Spleen (tissue), 11 donors: Measurements from ENCODE around the gene PHLDA2. TPM values are rescaled to one million over a fixed set of nuclear protein-coding genes. Genes with fewer than 3 reads are reported as not detected.

ENCODE experiments used
- DNase-seq: peaks from one replicate; pipeline ENCODE4 v3.0.0-alpha.2; 2020
- H3K27ac ChIP-seq, 8 donors: fragments of 200-600 bp; sonication (generic) in 7 of 8; 1 replicate in 4 of 8; 2 replicates in 4 of 8; pipeline versions ENCODE4 v1.5.0 to v1.8.0; 2016 to 2021; ENCODE audit warnings: inconsistent platforms in 4 of 8, mild to moderate bottlenecking in 4 of 8, moderate library complexity in 1 of 8
- H3K27me3 ChIP-seq, 7 donors: fragments of 200-600 bp; sonication (generic) in 6 of 7; replicated peaks in 1 of 7; 1 replicate in 4 of 7; 2 replicates in 3 of 7; pipeline versions ENCODE4 v1.5.0 to v1.8.0; 2016 to 2021; ENCODE audit warnings: inconsistent platforms in 3 of 7, mild to moderate bottlenecking in 1 of 7
- H3K36me3 ChIP-seq, 6 donors: fragments of 200-600 bp; sonication (generic) in 5 of 6; 1 replicate in 4 of 6; 2 replicates in 2 of 6; pipeline versions ENCODE4 v1.5.0 to v1.8.0; 2016 to 2021; ENCODE audit warnings: inconsistent platforms in 2 of 6
- H3K4me1 ChIP-seq, 6 donors: fragments of 200-600 bp; sonication (generic) in 5 of 6; 1 replicate in 3 of 6; 2 replicates in 3 of 6; pipeline versions ENCODE4 v1.5.0 to v1.8.0; 2016 to 2021; ENCODE audit warnings: inconsistent platforms in 3 of 6
- H3K4me3 ChIP-seq, 8 donors: fragments of 200-600 bp; sonication (generic) in 7 of 8; 1 replicate in 4 of 8; 2 replicates in 4 of 8; pipeline versions ENCODE4 v1.5.0 to v1.8.0; 2016 to 2021; ENCODE audit warnings: inconsistent platforms in 4 of 8, mild to moderate bottlenecking in 4 of 8, moderate library complexity in 2 of 8
- H3K9me3 ChIP-seq, 8 donors: fragments of 200-600 bp; sonication (generic) in 7 of 8; 1 replicate in 4 of 8; 2 replicates in 4 of 8; pipeline versions ENCODE4 v1.5.0 to v1.8.0; 2016 to 2021; ENCODE audit warnings: inconsistent platforms in 4 of 8
- POLR2A ChIP-seq, 3 donors: fragments of 450-650 bp; IDR thresholded peaks; one replicate each; pipeline ENCODE4 v1.5.1; 2017; ENCODE audit warnings: antibody characterized with exemption in 3 of 3, mild to moderate bottlenecking in 1 of 3
- POLR2AphosphoS5 ChIP-seq, 3 donors: sonication (generic); formaldehyde crosslinking; IDR thresholded peaks; one replicate each; pipeline ENCODE4 v1.5.1; 2017; ENCODE audit warnings: antibody characterized with exemption in 3 of 3
- WGBS, 5 donors: extraction: QIAGEN DNeasy Blood & Tissue Kit in 3 of 5; methylation state at CpG; one replicate each; pipeline versions ENCODE4 v1.1.5 to v1.1.7; 2013 to 2018; 5-methylcytosine and 5-hydroxymethylcytosine counted together
- intact Hi-C: fragments of 100-400 bp; cut with DNase I; formaldehyde crosslinking; loops from one replicate; pipeline ENCODE4 v1.15.0; 2023; ENCODE audit warnings: low total_unique reads
- polyA plus RNA-seq, 3 donors: library from polyadenylated mRNA; stranded (reverse); fragments of 200-250 nt; gene quantifications; one replicate each; pipeline ENCODE4 v1.2.1, GENCODE V29; 2013
- total RNA-seq, 7 donors: library from RNA; depleted of rRNA in 3 of 7; stranded (reverse); fragments of >200 nt in 3 of 7; fragmentation: NEBNext Ultra II Directional in 4 of 7; extraction: Animal tissue kit (Norgen Biotek cat#: 25700) in 4 of 7; gene quantifications; one replicate each; pipeline versions ENCODE4 v1.1.0 to v1.2.1, GENCODE V29; 2016 to 2021
- TF ChIP-seq, protein P1 (sequence below), 11 experiments: fragments of 200-600 bp in 7 of 11; fragments of 450-650 bp in 4 of 11; sonication (generic) in 4 of 11; IDR thresholded peaks in 8 of 11; conservative IDR thresholded peaks in 3 of 11; 1 replicate in 7 of 11; 2 replicates in 4 of 11; pipeline versions ENCODE4 v1.4.0 to v1.8.0; 2016 to 2021; ENCODE audit warnings: antibody characterized with exemption in 11 of 11, inconsistent platforms in 4 of 11, mild to moderate bottlenecking in 1 of 11
- donor health status: healthy with polysubstance abuse.
- donor health status: DM: no; HTN: no; CAD: no; lungs with moderate emphysema.
- donor health status: DM: no; HTN: no; CAD: no.
- donor health status: Bipolar disorder and iron deficiency.
- donor health status: healthy.
- donor health status: DM: no; HTN: no; CAD: no.
- donor health status: DM: yes; HTN: yes; CAD: no.

PHLDA2 gene
- total and polyA plus RNA-seq, 10 donors = 1.4 to 3.5 (median 1.7) TPM; not detected in 1

DNA sequence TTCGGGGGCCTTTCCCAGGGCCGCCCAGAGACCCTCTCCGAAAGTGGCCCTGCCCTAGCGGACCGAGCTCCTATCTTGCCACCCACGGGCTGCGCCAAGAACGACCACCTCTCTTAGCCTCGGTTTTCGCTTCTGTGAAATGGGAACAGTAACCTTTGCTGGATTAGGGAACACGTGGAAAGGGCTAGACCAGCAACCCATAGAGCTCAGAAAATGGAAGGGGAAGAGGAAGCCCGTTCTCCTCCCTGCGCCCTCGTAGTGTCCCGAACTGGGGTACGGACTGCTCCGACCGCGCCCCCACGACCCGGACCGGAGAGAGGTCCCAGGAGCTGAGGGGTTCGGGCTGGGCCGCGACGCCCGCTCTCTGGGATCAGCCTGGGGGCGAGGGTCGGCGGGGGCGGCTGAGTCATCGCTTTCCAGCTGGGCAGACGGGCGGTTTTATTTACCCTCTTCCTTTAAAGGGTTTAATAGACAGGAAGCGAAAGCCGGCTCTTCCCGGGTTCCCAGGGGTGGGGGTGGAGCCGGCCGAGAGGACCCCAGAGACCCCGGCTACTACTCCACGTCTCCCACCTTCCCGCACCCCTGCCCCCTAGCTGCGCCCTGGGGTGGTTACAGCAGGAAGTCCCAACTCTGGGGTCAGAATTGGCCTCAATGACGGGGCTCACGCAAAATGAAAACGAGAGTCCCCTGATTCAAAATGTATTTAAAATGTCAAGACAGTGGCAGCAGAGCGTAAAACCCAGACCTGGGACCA is 907 bp upstream of the PHLDA2 start:
- peak overlapping the region in 4 of 8 donors; percentile 31 to 75 (median 66) for H3K27ac ChIP-seq
- H3K4me1 ChIP-seq = peaks cover 21 to 54% (median 39%) of the 10 kb centered on the region in 6 donors
- 5 to 8% (median 7%) methylated on average over 23 to 47 of the region's 47 CpGs for WGBS, 5 donors
- no peaks in the 10 kb centered on the region for H3K36me3 ChIP-seq
- peak; percentile 82 for DNase-seq
- H3K9me3 ChIP-seq = no peaks in the 10 kb centered on the region
- H3K4me3 ChIP-seq = peak overlapping the region; percentile 38 to 80 (median 54)
- intact Hi-C loops = no loop called here
- TF ChIP-seq POLR2A (IDR thresholded peaks at IDR 0.05) (no peak), POLR2AphosphoS5 (IDR thresholded peaks at IDR 0.05) (peak in 1 of 3 donors; percentile 34)
- TF ChIP-seq, protein P1, sequence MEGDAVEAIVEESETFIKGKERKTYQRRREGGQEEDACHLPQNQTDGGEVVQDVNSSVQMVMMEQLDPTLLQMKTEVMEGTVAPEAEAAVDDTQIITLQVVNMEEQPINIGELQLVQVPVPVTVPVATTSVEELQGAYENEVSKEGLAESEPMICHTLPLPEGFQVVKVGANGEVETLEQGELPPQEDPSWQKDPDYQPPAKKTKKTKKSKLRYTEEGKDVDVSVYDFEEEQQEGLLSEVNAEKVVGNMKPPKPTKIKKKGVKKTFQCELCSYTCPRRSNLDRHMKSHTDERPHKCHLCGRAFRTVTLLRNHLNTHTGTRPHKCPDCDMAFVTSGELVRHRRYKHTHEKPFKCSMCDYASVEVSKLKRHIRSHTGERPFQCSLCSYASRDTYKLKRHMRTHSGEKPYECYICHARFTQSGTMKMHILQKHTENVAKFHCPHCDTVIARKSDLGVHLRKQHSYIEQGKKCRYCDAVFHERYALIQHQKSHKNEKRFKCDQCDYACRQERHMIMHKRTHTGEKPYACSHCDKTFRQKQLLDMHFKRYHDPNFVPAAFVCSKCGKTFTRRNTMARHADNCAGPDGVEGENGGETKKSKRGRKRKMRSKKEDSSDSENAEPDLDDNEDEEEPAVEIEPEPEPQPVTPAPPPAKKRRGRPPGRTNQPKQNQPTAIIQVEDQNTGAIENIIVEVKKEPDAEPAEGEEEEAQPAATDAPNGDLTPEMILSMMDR (IDR thresholded peaks at IDR 0.05 in 8 of 11, conservative IDR thresholded peaks at IDR 0.05 in 3 of 11) = peak in 6 of 11 experiments; percentile 33 to 80 (median 56)
- H3K27me3 ChIP-seq = peaks cover 0 to 60% (median 34%) of the 10 kb centered on the region in 7 donors

DNA sequence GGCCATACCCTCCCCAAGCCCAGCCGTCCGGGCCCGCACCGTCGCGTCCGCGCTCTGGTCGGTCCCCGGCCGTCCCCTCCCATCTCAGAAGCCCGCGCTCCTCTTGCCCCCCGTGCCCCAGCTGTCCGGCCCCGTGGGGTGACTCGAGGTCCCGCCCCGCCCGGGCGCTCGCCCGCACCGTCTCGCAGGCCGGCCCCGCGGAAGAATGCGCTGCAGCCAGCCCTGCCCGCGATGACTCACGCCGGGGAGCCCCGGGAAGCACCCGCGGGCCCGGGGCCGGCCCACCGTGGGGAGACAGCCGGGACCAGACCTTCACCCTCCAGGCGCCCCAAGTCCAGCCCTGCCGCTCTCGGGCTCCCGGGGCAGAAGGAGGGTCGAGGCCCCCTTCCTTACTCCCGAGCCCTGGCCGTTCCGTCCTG is 320 bp upstream of the PHLDA2 start:
- DNase-seq = peak; percentile 84
- intact Hi-C loops = no loop called here
- TF ChIP-seq POLR2A (IDR thresholded peaks at IDR 0.05) (no peak), POLR2AphosphoS5 (IDR thresholded peaks at IDR 0.05) (no peak)
- TF ChIP-seq, protein P1 (IDR thresholded peaks at IDR 0.05 in 8 of 11, conservative IDR thresholded peaks at IDR 0.05 in 3 of 11) = no peak
- Histone ChIP-seq H3K4me3 (peak overlapping the region; percentile 38 to 80 (median 54)), H3K27me3 (peaks cover 0 to 60% (median 34%) of the 10 kb centered on the region in 7 donors), H3K36me3 (no peaks in the 10 kb centered on the region), H3K27ac (peak overlapping the region in 4 of 8 donors; percentile 31 to 75 (median 66)), H3K4me1 (peaks cover 21 to 54% (median 39%) of the 10 kb centered on the region in 6 donors), H3K9me3 (no peaks in the 10 kb centered on the region)
- 1 to 15% (median 2%) methylated on average over 4 to 48 of the region's 48 CpGs for WGBS, 5 donors

DNA sequence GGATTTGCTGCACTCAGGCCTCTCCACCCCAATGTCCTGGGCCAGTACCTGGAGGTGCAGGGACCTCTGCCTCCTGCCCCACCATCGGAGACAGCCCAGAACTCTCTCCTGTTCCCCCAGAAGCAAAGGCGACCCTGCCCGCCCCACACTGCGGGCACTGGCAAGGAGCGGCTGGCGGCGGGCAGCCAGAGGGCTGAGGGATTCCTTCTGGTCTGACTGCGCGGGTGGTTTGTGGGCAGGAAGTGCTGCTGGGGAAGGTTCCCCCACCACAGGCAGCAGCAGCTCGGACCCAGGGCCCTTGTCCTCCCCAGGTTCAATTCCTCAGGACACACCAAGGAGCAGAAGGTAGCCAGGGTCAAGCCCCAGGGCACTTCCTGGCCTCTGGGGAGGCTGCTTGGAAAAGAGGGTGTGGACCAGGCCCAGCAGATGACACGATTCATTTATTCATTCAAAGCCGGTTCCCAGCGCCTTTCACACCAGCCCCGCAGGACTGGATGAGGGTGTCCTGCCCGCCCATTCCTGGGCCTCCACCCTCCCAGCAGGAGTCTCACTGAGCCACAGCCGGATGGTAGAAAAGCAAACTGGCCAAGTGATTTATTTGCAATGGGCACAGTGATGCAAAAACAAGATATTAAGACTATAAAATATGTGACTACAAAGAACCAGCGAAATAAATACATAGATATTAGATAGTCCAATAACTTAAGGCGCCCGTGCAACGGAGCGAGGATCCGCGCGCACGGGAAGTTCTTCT is 1.2 kb downstream of the PHLDA2 start:
- Histone ChIP-seq H3K4me1 (peaks cover 18 to 44% (median 35%) of the 10 kb centered on the region in 6 donors), H3K36me3 (no peaks in the 10 kb centered on the region), H3K4me3 (peak overlapping the region; percentile 34 to 80 (median 54)), H3K27me3 (peaks cover 0 to 67% (median 34%) of the 10 kb centered on the region in 7 donors), H3K9me3 (no peaks in the 10 kb centered on the region), H3K27ac (peak overlapping the region in 3 of 8 donors; percentile 57 to 75 (median 74))
- no peak for TF ChIP-seq POLR2A (IDR thresholded peaks at IDR 0.05)
- TF ChIP-seq, protein P1 (IDR thresholded peaks at IDR 0.05 in 8 of 11, conservative IDR thresholded peaks at IDR 0.05 in 3 of 11) = no peak
- intact Hi-C loops = no loop called here
- DNase-seq = peak; percentile 67
- WGBS, 5 donors = 15 to 24% (median 18%) methylated on average over 21 to 25 of the region's 25 CpGs
